Erythroblast (primary cell): ENCODE data around the gene PIGBOS1.
"Not testable (repeated sequence)": the region's sequence is repeated elsewhere in the genome, so short reads cannot be mapped to it uniquely, and the experiment has no call there.

Experiments used
- GATA1 ChIP-seq: IDR thresholded peaks from 2 replicates; pipeline ENCODE4 v1.6.1; 2011; ENCODE audit warnings: low read depth, mild to moderate bottlenecking, control low read depth, low read length, moderate library complexity
- POLR2A ChIP-seq: IDR thresholded peaks from 2 replicates; pipeline ENCODE4 v1.6.1; 2011; ENCODE audit warnings: mild to moderate bottlenecking, low read length

GRCh38 chr15:55286442-55287189 lies 32.3 kb downstream of the PIGBOS1 start:
- TF ChIP-seq POLR2A, GATA1: not testable (repeated sequence)
